Measurements from ENCODE around the gene STAT3. TPM values are rescaled to one million over a fixed set of nuclear protein-coding genes. Genes with fewer than 3 reads are reported as not detected.

The STAT3 gene
- total and polyA plus RNA-seq, 9 of the 15 experiments (the other 6 are each of a cell fraction or from before 2014, with no cell fraction given) = 90.0 to 179 (median 114) TPM

- TF ChIP-seq RERE (CRISPR knock-in tag; IDR thresholded peaks at IDR 0.05; ENCODE audit: borderline replicate concordance) = no peak
- TF ChIP-seq, protein P1, sequence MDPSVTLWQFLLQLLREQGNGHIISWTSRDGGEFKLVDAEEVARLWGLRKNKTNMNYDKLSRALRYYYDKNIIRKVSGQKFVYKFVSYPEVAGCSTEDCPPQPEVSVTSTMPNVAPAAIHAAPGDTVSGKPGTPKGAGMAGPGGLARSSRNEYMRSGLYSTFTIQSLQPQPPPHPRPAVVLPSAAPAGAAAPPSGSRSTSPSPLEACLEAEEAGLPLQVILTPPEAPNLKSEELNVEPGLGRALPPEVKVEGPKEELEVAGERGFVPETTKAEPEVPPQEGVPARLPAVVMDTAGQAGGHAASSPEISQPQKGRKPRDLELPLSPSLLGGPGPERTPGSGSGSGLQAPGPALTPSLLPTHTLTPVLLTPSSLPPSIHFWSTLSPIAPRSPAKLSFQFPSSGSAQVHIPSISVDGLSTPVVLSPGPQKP (CRISPR knock-in tag; IDR thresholded peaks at IDR 0.05) = no peak
- TF ChIP-seq JUNB (CRISPR knock-in tag; conservative IDR thresholded peaks at IDR 0.05) = no peak
- no peak for TF ChIP-seq TOE1 (IDR thresholded peaks at IDR 0.05; ENCODE audit: borderline replicate concordance)
- TF ChIP-seq TOE1 (CRISPR knock-in tag; IDR thresholded peaks at IDR 0.05; ENCODE audit: borderline replicate concordance, low read depth) = no peak
- TF ChIP-seq E2F8 (IDR thresholded peaks at IDR 0.05; ENCODE audit: low read depth, partially characterized antibody) = no peak
- no peak for TF ChIP-seq ZNF263 (CRISPR knock-in tag; IDR thresholded peaks at IDR 0.05; ENCODE audit: borderline replicate concordance)
- TF ChIP-seq KDM5B (IDR thresholded peaks at IDR 0.05; ENCODE audit: insufficient replicate concordance, low read depth, low read length) = peak; percentile 34
- TF ChIP-seq ZC3H8 (IDR thresholded peaks at IDR 0.05) = no peak
- no peak for TF ChIP-seq E2F3 (CRISPR knock-in tag; IDR thresholded peaks at IDR 0.05)
- no peak for TF ChIP-seq SRF (CRISPR knock-in tag; IDR thresholded peaks at IDR 0.05)
- TF ChIP-seq CBFA2T3 (IDR thresholded peaks at IDR 0.05) = no peak; the same call in 1 of the 2 replicates
- TF ChIP-seq THRAP3 (IDR thresholded peaks at IDR 0.05; ENCODE audit: borderline replicate concordance) = no peak
- TF ChIP-seq ZBTB7A (IDR thresholded peaks at IDR 0.05; ENCODE audit: borderline replicate concordance, control insufficient read depth, low read depth, low read length) = no peak
- TF ChIP-seq FOXP1 (CRISPR knock-in tag; IDR thresholded peaks at IDR 0.05) = no peak
- no peak for TF ChIP-seq NFE2 (IDR thresholded peaks at IDR 0.05; ENCODE audit: low read depth)
- TF ChIP-seq ZBTB26 (CRISPR knock-in tag; IDR thresholded peaks at IDR 0.05) = no peak
These were observed 99.2 kb downstream of the STAT3 start (continued) for GRCh38 chr17:42288803-42289610.
